ENCODE data around the gene DDX39A.
"Not testable (repeated sequence)": the region's sequence is repeated elsewhere in the genome, so short reads cannot be mapped to it uniquely, and the experiment has no call there.

Gene DDX39A

DNA sequence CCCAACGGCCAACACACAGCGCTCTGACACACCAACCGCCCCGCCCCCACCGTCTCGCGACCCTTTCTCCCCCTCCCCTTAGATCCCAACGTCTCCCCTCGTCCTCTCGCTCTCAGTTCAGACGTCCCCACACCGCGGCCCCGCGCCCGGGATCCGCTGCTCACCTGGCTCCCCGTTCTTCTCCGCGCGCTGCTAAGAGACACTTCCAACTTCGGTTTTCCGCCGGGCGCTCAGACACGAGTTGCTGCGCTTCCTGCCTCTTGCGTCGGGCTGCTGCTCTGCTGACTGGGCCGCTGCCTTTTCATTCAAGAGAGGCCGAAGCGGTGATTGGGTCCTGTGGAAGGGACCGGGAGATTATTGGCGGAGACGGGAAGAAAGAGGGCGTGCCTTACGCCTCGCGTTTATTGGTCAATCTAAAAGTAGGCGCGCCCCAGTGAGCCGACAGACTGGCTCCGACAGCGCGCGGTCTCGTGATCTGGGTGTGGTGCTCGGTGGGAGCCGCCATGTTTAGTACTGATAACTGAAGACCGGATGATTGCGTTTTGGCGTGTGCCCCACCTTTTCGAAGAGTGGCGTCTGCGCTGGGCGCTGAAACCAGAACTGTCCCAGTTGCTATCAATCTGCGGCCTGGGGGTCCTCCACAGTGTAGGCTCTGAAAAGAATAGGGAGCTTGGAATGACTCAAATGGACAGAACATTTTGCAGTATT, at the start of gene DDX39A:
Gene DDX39A (minus strand): TSS at position 236 of the 708 bp plus-strand sequence. CDS start 6,121 bp downstream, outside the sequence.
- in situ Hi-C loops (cut with HindIII; ENCODE audit: low sequenced_read_pairs), result no loop called here

DNA sequence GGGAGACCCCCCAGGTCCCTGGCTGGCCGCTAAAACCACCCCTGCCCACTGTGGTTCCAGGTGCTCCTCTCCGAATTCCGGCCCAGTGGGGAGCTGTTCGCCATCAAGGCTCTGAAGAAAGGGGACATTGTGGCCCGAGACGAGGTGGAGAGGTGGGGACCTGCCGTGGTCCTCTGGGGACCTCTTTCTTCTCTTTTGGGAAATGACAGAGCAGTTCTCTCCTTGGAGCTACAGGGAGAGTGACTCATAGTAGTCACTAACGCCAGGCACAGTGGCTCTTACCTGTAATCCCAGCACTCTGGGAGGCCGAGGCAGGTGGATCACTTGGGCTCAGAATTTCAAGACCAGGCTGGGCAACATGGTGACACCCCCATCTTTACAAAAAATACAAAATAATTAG, 48.7 kb upstream of the DDX39A start:
- in situ Hi-C loops (cut with HindIII; ENCODE audit: low sequenced_read_pairs), result no loop called here

DNA sequence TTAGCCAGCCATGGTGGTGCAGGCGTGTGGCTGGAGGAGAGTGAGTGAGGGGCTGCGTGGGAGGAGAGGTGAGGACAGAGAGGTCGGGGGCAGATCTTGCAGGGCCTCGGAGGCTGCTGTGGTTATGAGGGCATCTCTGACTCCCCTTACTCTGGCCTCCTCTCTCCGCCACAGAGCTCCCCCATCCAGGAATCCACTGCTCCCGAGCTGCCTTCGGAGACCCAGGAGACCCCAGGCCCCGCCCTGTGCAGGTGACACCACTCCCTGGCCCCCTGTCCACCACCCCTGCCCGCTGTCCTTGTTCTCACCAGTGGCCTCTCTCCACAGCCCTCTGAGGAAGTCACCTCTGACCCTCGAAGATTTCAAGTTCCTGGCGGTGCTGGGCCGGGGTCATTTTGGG, 48.2 kb upstream of the DDX39A start:
- in situ Hi-C loops (cut with HindIII; ENCODE audit: low sequenced_read_pairs), result no loop called here

DNA sequence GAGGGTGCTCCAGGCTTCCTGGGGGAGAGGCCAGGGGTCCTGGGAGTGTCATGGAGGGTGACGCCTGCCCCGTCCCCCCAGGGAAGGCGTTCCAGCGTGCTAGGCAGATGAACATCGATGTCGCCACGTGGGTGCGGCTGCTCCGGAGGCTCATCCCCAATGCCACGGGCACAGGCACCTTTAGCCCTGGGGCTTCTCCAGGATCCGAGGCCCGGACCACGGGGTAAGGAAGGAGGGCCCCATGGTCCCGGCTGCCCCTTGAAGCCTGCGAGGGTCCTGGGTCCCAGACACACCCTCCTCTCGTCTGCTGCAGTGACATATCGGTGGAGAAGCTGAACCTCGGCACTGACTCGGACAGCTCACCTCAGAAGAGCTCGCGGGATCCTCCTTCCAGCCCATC, 44.6 kb upstream of the DDX39A start:
- in situ Hi-C loops (cut with HindIII; ENCODE audit: low sequenced_read_pairs), result no loop called here

DNA sequence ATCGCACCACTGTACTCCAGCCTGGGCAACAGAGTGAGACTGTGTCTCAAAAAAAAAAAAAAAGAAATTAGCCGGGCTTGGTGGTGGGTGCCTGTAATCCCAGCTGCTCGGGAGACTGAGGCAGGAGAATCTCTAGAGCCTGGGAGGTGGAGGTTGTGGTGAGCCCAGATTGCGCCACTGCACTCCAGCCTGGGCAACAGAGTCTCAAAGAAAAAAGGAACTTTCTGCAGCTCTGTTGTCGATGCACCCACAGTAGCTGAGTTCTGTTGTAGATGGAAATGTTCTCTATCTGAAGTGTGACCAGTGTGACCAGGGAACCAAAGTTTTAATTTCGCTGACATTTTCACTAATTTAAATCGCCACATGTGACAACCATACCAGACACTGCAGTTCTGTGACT, 43.3 kb upstream of the DDX39A start:
- in situ Hi-C loops (cut with HindIII; ENCODE audit: low sequenced_read_pairs), result not testable (repeated sequence)

DNA sequence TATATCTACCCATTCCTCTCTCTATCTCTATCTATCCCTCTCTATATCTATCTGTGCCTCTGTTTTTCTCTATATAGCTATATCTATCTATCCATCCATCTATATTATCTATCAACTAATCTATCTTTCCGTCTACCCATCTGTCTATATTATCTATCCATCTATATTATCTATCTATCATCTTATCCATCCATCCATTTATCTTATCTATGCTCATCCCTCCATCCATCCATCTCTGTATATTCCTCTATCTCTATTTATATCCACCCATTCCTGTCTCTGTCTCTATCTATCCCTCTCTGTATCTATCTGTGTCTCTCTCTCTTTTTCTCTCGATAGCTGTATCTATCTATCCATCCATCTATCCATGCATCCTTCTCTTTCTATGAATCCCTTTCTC, 41.8 kb upstream of the DDX39A start:
- in situ Hi-C loops (cut with HindIII; ENCODE audit: low sequenced_read_pairs), result no loop called here

DNA sequence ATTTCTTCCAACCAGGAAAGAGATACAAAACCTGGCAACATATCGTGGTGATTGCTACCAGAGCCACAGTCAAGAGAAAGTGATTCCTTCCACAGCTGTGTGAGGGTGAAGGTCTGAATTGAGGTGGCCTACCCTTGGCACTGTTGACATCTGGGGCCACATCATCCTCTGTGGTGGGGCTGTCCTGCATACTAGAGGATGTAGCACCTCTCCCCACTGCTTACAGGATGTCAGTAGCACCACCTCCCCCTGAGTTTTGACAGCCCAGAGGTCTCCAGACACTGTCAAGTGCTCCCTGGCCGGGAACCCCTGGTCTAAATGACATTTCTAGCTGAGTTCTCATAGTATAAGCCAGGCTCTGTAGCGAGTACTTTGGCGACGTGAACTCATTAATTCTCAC, 40.6 kb upstream of the DDX39A start:
- in situ Hi-C loops (cut with HindIII; ENCODE audit: low sequenced_read_pairs), result no loop called here

DNA sequence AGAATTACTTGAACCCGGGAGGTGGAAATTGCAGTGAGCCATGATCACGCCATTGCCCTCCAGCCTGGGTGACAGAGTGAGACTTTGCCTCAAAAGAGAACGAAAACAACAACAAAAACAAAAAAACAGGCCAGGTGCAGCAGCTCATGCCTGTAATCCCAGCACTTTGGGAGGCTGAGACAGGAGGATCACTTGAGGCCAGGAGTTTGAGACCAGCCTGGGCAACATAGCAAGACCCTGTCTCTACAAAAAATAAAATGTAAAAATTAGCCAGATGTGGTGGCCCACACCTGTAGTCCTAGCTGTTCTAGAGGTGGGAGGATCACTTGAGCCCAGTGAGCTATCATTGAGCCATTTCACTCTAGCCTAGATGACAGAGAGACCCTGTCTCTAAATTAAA, 33.2 kb upstream of the DDX39A start:
- in situ Hi-C loops (cut with HindIII; ENCODE audit: low sequenced_read_pairs), result not testable (repeated sequence)

DNA sequence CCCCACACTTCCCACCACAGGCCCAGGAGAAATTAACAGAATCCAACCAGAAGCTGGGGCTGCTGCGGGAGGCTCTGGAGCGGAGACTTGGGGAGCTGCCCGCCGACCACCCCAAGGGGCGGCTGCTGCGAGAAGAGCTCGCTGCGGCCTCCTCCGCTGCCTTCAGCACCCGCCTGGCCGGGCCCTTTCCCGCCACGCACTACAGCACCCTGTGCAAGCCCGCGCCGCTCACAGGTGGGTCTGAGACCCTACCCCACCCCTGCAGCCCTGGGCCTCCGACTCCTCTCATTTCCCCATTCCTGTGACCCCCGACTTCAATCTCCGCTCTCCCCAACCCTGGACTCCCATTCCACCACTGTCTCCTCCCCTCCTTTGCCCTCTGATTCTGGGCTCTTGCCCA, 31.7 kb upstream of the DDX39A start:
- in situ Hi-C loops (cut with HindIII; ENCODE audit: low sequenced_read_pairs), result no loop called here

DNA sequence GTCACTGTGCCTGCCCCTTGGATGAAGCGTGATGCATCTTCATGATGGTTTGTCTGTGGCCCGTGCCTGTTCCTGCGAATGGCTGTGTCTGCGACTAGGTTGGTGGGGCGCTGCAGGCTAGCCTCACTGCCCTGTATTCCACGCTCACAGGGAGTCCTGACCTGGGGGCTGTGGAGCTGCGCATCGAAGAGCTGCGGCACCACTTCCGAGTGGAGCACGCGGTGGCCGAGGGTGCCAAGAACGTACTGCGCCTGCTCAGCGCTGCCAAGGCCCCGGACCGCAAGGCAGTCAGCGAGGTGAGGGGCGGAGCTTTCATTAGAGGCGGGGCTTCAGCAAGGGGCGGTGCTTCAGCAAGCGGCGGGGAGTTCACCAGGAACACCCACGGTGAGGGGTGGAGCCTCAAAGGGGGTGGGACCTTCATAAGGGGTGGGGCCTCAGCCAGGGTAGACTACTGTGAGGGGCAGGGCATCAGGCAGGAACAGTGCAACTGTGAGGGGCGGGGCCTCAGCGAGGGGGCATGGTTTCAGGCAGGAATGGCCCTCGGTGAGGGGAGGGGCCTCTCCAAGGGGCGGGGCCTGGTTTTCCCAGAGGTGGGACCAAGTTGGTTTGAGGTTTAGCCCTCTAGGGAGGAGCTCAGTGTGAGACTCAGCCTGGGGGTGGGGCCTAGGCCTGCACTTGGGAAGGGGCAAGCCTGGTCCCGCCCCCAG, 31.2 kb upstream of the DDX39A start:
- in situ Hi-C loops (cut with HindIII; ENCODE audit: low sequenced_read_pairs), result no loop called here

DNA sequence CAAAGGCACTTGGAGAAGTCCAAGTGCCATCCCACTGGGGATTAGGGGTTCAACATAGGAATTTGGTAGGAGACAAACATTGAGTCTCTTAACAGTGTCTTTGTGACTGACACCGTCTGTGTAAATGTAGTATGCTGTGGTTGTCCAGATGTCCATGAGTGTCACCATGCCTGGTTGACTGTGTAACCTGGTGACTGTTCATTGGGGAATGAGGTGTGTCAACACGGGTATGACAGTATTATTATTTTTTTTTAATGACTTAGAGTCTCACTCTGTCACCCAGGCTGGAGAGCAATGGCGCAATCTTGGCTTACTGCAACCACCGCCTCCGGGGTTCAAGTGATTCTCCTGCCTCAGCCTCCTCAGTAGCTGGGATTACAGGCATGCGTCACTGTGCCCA, 30.2 kb upstream of the DDX39A start:
- in situ Hi-C loops (cut with HindIII; ENCODE audit: low sequenced_read_pairs), result no loop called here

DNA sequence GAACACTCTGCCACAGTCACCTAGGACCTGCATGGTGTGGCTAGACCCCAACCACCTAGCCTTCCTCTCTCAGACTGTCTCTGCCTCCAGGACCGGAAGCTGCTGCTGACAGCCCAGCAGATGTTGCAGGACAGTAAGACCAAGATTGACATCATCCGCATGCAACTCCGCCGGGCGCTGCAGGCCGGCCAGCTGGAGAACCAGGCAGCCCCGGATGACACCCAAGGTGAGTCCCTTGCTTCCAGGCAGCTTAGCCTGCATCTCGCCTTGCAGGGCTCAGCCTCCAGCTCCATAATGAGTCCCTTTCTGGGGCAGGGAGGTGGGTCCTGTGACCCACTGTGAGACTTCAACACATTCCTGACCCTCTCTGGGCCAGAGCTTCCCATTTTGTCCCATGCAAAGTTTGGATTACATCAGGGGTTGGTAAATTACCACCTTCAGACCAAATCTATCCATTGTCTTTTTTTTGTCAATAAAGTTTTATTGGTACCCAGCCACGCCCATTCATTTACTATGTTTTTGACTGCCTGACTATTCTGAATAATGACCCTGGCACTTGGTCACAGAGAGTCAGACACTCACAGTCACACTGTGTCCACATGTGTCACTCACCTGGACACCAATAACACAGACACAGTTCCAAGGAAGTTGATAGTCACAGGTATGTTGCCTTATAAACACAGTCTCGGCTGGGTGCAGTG, 27.3 kb upstream of the DDX39A start:
- in situ Hi-C loops (cut with HindIII; ENCODE audit: low sequenced_read_pairs), result no loop called here

DNA sequence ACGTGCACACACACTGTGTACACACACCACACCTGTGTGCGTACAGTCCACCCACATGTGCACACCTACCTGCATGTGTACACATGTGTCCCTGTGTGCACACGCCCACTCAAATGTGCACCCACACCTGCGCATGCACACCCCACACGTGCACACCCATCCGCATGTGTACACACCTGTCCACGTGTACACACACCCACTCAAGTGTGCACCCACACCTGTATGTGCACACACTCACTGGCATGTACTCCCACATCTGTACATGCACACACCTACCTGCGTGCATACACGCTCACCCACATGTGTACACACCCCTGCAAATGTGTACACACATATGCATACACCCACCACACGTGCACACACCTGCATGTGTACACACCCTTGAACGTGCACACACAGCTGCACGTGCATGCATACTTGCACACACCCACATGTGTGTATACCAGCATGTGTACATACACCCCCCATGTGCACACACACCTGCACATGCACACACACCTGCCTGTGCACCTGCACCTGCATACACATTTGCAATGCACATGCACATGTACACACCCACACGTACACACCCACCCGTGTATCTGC, 24.6 kb upstream of the DDX39A start:
- in situ Hi-C loops (cut with HindIII; ENCODE audit: low sequenced_read_pairs), result no loop called here

DNA sequence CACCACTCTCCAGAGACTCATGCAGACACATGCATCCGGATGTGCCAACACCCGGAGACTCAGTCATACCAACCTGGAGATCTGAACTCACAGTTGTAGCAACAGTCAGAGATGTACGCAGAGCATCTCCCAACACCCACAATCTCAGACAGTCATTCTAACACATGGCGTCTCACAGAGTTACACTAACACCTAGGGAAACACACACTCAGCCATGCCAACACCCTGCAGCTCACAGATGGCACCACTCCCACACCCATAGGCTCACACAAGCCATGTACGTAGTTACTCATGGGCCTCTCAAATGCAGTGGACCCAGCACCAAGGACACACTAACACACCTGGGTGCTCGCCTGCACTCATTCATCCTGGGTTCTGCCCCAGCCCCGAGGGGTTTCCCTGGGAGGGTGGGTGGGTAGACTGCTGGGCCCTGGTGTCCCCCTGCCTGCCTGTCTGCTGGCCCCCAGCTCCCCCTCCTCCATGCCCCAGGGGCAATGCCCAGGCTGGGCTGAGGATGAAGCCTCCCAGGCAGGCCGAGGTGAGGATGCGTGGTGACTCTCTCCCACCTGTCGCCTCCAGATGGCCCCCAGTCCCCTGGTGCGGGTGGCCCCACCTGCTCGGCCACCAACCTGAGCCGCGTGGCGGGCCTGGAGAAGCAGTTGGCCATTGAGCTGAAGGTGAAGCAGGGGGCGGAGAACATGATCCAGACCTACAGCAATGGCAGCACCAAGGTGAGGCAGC, 23.9 kb upstream of the DDX39A start:
- in situ Hi-C loops (cut with HindIII; ENCODE audit: low sequenced_read_pairs), result no loop called here

DNA sequence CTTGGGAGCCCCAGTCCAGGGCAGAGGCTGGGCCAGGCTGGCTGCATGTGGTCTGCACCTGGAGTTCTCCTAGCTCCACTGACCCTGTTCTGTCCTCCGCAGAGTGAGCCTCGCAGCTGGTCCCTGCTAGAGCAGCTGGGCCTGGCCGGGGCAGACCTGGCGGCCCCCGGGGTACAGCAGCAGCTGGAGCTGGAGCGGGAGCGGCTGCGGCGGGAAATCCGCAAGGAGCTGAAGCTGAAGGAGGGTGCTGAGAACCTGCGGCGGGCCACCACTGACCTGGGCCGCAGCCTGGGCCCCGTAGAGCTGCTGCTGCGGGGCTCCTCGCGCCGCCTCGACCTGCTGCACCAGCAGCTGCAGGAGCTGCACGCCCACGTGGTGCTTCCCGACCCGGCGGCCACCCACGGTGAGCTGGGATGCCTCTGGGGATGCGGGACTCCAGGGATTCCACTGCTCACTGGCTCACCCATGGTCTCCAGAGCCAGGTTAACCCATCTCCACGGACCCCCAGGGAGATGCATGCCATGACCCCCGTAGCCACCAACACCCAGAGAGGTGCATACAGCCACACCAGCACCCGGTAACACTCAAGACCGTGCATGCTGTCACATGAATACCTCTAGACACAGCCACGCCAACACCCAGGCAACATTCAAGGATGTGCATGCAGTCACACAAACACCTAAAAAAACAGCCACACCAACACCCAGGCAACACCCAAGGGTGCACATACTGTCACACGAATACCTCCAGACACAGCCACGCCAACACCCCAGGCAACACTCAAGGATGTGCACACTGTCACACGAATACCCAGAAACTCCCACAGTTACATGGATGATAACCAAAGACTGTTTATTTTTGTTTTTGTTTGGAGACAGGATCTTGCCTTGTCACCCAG, 22.1 kb upstream of the DDX39A start:
- in situ Hi-C loops (cut with HindIII; ENCODE audit: low sequenced_read_pairs), result no loop called here

DNA sequence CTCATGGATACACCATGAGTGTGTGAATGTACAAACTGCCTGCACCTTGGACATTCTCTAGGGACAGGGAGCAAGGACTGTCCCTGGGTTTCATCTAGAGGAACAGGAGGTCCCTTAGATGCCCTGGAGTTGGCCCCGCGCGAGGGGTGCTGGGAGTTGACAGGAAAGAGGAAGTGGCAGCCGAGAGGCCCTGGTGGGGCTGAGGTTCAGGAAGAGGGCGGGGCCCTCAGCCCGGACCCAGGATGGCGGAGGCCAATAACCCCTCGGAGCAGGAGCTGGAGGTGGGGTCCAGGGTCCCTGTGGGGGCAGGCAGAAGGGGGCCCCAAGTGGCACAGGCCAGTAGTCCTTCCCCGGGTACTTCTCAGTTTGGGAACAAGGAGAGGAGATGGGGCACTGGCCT, 20.9 kb upstream of the DDX39A start:
- in situ Hi-C loops (cut with HindIII; ENCODE audit: low sequenced_read_pairs), result no loop called here

DNA sequence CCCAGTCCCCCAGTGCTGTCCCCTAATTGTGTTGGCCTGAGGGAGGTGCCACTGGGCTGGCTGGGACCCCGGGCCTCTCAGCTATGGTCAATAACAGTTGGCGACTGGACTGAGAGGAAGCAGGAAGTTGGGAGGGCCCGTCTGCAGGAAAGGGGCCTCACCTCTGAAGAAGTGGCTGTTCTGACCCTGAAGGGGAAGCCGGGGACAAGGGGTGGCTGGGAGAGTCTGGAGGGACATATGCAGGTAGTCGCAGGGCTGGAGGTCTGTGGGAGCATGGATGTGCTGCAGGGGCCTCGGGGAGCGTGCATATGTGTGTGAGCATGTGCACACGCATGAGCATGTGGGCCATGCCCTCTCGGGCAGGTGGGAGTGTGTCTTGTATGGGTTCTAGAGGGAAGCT, 19.9 kb upstream of the DDX39A start:
- in situ Hi-C loops (cut with HindIII; ENCODE audit: low sequenced_read_pairs), result no loop called here

DNA sequence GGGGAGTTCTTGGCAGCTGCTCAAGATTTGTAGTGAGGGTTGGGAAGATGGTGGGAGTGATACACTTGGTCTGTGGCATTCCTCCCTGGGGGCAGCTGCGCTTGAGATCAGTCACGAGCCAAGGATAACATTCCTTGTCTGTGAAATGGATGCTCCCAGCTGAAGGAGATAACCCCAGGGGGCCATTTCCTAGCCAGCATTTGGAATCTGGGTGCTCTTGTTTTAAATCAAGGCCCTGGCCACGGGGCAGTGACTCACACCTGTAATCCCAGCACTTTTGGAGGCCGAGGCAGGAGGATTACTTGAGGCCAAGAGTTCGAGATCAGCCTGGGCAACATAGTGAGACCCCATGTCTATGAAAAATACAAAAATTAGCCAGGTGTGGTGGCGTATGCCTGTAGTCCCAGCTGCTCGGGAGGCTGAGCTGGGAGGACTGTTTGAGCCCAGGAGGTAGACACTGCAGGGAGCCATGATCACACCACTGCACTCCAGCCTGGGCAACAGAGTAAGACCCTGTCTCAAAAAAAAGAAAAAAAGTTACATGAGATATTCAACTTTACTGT, 18.5 kb upstream of the DDX39A start:
- in situ Hi-C loops (cut with HindIII; ENCODE audit: low sequenced_read_pairs), result no loop called here

DNA sequence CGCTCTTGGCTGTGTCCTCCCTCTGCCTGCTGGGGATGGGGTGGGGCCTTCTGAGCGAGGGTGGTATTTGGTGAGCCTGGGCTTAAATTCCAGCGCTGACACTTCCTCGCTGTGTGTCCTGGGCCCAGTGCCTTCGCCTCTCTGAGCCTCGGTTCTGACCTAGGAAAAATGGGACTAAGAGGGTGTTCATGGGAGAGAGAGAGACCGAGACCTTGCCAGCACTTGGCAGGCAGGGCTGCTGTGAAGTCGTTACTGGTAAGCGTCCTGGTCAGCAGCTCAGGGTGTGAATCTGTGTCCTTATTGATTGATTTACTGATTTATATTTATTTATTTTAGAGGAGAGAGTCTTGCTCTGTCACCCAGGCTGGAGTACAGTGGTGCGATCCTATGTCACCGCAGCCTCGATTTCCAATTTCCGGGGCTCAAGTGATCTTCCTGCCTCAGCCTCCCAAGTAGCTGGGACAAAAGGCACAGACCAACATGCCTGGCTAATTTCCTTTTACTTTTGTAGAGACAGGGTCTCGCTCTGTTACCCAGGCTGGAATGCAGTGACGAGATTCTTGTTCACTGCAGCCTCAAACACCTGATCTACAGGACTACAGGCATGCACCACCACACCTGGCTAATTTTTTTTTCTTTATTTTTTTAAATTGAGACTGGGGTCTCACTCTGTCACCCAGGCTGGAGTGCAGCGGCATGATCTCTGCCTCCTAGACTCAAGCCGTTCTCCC, 16.3 kb upstream of the DDX39A start:
- in situ Hi-C loops (cut with HindIII; ENCODE audit: low sequenced_read_pairs), result no loop called here

All from endothelial cell of hepatic sinusoid (primary cell).